Breast epithelium (tissue), 4 donors: ENCODE data around the gene TTC23. TPM values are rescaled to one million over a fixed set of nuclear protein-coding genes. Genes with fewer than 3 reads are reported as not detected.

Experiments used
- DNase-seq, 2 donors: peaks; one replicate each; pipeline ENCODE4 v3.0.0-alpha.2; 2019; ENCODE audit warnings: low spot score in 2 of 2
- H3K27ac ChIP-seq, 2 donors: fragments of 200-600 bp; sonication (generic) in 1 of 2; one replicate each; pipeline ENCODE4 v1.5.1; 2016 to 2019; ENCODE audit warnings: mild to moderate bottlenecking in 1 of 2
- H3K27me3 ChIP-seq, 2 donors: fragments of 200-600 bp; sonication (generic) in 1 of 2; one replicate each; pipeline versions ENCODE4 v1.5.1 to v1.6.0; 2017 to 2019; ENCODE audit warnings: control low read depth in 1 of 2, mild to moderate bottlenecking in 1 of 2
- H3K36me3 ChIP-seq: fragments of 200-600 bp; one replicate; pipeline ENCODE4 v1.5.1; 2019
- H3K4me1 ChIP-seq, 2 donors: fragments of 200-600 bp; sonication (generic); one replicate each; pipeline ENCODE4 v1.5.1; 2016 to 2019; ENCODE audit warnings: control low read depth in 1 of 2
- H3K4me3 ChIP-seq, 3 donors: fragments of 200-600 bp; sonication (generic); 1 replicate in 2 of 3; 2 replicates in 1 of 3; pipeline ENCODE4 v1.5.1; 2016 to 2019; ENCODE audit warnings: mild to moderate bottlenecking in 3 of 3, moderate library complexity in 2 of 3
- H3K9me3 ChIP-seq, 2 donors: fragments of 200-600 bp; sonication (generic) in 1 of 2; one replicate each; pipeline ENCODE4 v1.5.1; 2016 to 2019; ENCODE audit warnings: control low read depth in 1 of 2
- POLR2A ChIP-seq: fragments of 450-650 bp; IDR thresholded peaks from one replicate; pipeline ENCODE4 v1.6.1; 2016; ENCODE audit warnings: antibody characterized with exemption, mild to moderate bottlenecking, moderate library complexity
- POLR2AphosphoS5 ChIP-seq, 3 donors: sonication (generic); formaldehyde crosslinking; IDR thresholded peaks; one replicate each; pipeline ENCODE4 v1.6.1; 2017; ENCODE audit warnings: antibody characterized with exemption in 3 of 3
- intact Hi-C: fragments of 100-400 bp; cut with DNase I; formaldehyde crosslinking; loops from one replicate; pipeline ENCODE4 v1.15.1; 2023; ENCODE audit warnings: low total_unique reads
- total RNA-seq, 3 donors: library from RNA; depleted of rRNA; stranded (reverse); fragments of >200 nt; gene quantifications; one replicate each; pipeline ENCODE4 v1.1.0, GENCODE V29; 2016
- TF ChIP-seq, protein P1 (sequence below), 3 donors: fragments of 450-650 bp; IDR thresholded peaks; one replicate each; pipeline ENCODE4 v1.5.1; 2016 to 2017; ENCODE audit warnings: antibody characterized with exemption in 3 of 3, mild to moderate bottlenecking in 3 of 3, moderate library complexity in 3 of 3

The TTC23 gene
- total RNA-seq, 3 donors from 2014 or later, result 19.2 to 43.9 (median 29.5) TPM

DNA sequence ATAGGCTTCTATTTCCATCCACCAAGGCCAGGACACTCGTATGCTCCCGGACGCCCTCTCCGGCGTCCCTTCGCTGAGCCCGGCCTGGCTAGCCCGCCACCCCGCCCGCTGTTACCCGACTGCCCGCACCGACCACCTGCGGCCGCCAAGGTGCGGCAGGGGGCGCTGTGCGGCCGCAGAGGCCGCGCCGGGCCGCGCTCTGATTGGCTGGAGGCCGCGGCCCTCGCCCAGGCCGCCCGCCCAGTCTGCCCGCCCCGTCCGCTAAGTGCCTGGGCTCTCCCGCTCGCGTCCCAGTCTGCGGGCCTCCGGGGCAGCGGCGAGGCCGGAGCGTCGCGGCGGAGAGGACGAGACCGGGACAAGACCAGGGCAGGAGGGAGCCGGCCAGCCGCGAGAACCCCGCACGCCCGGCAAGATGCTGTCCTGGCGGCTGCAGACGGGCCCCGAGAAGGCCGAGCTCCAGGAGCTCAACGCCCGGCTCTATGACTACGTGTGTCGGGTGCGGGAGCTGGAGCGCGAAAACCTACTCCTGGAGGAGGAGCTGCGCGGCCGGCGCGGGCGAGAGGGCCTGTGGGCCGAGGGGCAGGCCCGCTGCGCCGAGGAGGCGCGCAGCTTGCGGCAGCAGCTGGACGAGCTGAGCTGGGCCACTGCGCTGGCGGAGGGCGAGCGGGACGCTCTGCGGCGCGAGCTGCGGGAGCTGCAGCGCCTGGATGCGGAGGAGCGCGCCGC lies 144.4 kb downstream of the TTC23 start, which contains the start of gene SYNM:
Gene SYNM (plus strand): TSS at position 293 of the 726 bp plus-strand sequence. CDS start 120 bp downstream, at position 413.
- DNase-seq, result peak; percentile 81 to 82

DNA sequence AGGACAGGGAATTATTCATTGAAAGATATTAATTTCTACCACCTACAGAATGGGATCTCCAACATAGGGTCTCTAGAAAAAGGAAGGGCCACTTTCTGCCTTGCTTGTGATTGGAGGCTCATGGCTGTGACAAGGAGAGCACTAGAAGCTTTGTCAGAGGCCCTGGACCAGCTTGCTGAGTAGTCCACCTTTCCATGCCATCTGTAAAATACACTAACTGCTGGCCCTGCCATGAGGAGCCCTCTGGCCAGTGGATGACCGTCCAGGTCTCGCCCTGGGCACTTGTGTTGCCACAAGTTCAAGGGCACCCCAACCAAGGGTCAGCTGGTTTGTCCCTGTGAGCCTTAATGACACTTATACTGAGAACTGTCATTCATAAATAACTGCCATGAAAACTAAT lies 146.1 kb downstream of the TTC23 start:
- H3K27ac ChIP-seq, result no peak overlapping the region
- peaks cover 0 to 4% of the 10 kb centered on the region in 2 donors for H3K4me1 ChIP-seq
- intact Hi-C loops, result no loop called here
- no peak for TF ChIP-seq POLR2A
- TF ChIP-seq POLR2AphosphoS5 (IDR thresholded peaks at IDR 0.05), result no peak
- TF ChIP-seq, protein P1, sequence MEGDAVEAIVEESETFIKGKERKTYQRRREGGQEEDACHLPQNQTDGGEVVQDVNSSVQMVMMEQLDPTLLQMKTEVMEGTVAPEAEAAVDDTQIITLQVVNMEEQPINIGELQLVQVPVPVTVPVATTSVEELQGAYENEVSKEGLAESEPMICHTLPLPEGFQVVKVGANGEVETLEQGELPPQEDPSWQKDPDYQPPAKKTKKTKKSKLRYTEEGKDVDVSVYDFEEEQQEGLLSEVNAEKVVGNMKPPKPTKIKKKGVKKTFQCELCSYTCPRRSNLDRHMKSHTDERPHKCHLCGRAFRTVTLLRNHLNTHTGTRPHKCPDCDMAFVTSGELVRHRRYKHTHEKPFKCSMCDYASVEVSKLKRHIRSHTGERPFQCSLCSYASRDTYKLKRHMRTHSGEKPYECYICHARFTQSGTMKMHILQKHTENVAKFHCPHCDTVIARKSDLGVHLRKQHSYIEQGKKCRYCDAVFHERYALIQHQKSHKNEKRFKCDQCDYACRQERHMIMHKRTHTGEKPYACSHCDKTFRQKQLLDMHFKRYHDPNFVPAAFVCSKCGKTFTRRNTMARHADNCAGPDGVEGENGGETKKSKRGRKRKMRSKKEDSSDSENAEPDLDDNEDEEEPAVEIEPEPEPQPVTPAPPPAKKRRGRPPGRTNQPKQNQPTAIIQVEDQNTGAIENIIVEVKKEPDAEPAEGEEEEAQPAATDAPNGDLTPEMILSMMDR (IDR thresholded peaks at IDR 0.05), result no peak
- peaks cover 0 to 6% of the 10 kb centered on the region in 2 donors for H3K27me3 ChIP-seq
- no peak overlapping the region for H3K4me3 ChIP-seq
- H3K36me3 ChIP-seq, result no peaks in the 10 kb centered on the region
- DNase-seq, result peak in 1 of 2 donors; percentile 38
- no peaks in the 10 kb centered on the region for H3K9me3 ChIP-seq

More for the DNA sequence above, 144.4 kb downstream of the TTC23 start, which contains the start of gene SYNM:
- Histone ChIP-seq H3K4me1 (peaks cover 0 to 4% of the 10 kb centered on the region in 2 donors), H3K36me3 (no peaks in the 10 kb centered on the region), H3K27me3 (peaks cover 0 to 6% of the 10 kb centered on the region in 2 donors), H3K9me3 (no peaks in the 10 kb centered on the region), H3K4me3 (peak within 1 kb of the TSS; percentile 45 to 87 (median 70)), H3K27ac (peak within 1 kb of the TSS; percentile 77 to 94)
- intact Hi-C loops, result loop anchor here (5.0 kb wide), 1 partner anchor 107 kb away; no protein-coding TSS in a partner anchor
- TF ChIP-seq POLR2A (peak; percentile 43), POLR2AphosphoS5 (IDR thresholded peaks at IDR 0.05) (peak; percentile 56 to 90 (median 85))
- TF ChIP-seq, protein P1 (IDR thresholded peaks at IDR 0.05), result peak; percentile 29 to 86 (median 61)

GRCh38 chr15:99102332-99103235 lies 146.8 kb downstream of the TTC23 start:
- peaks cover 0 to 4% of the 10 kb centered on the region in 2 donors for H3K4me1 ChIP-seq
- peak overlapping the region in 1 of 2 donors; percentile 14 for H3K27ac ChIP-seq
- DNase-seq, result peak in 1 of 2 donors; percentile 33
- no peak overlapping the region for H3K4me3 ChIP-seq
- TF ChIP-seq POLR2AphosphoS5 (IDR thresholded peaks at IDR 0.05), result no peak
- TF ChIP-seq, protein P1 (IDR thresholded peaks at IDR 0.05), result no peak
- TF ChIP-seq POLR2A, result no peak
- intact Hi-C loops, result no loop called here
- no peaks in the 10 kb centered on the region for H3K36me3 ChIP-seq
- H3K9me3 ChIP-seq, result no peaks in the 10 kb centered on the region
- H3K27me3 ChIP-seq, result peaks cover 0 to 6% of the 10 kb centered on the region in 2 donors

- TF ChIP-seq POLR2AphosphoS5 (IDR thresholded peaks at IDR 0.05) (no peak), POLR2A (no peak)
- TF ChIP-seq, protein P1 (IDR thresholded peaks at IDR 0.05), result no peak
- Histone ChIP-seq H3K27ac (no peak overlapping the region), H3K9me3 (no peaks in the 10 kb centered on the region), H3K27me3 (peaks cover 0 to 6% of the 10 kb centered on the region in 2 donors), H3K36me3 (no peaks in the 10 kb centered on the region), H3K4me1 (peaks cover 0 to 4% of the 10 kb centered on the region in 2 donors), H3K4me3 (no peak overlapping the region)
- no peak for DNase-seq
- intact Hi-C loops, result no loop called here
These were observed 147.9 kb downstream of the TTC23 start for GRCh38 chr15:99101501-99101900.
